ENCODE results near the gene GPR35. TPM values are rescaled to one million over a fixed set of nuclear protein-coding genes. Genes with fewer than 3 reads are reported as not detected.

The GPR35 gene
- total RNA-seq, 1 donor from 2014 or later = 0.82 TPM

DNA sequence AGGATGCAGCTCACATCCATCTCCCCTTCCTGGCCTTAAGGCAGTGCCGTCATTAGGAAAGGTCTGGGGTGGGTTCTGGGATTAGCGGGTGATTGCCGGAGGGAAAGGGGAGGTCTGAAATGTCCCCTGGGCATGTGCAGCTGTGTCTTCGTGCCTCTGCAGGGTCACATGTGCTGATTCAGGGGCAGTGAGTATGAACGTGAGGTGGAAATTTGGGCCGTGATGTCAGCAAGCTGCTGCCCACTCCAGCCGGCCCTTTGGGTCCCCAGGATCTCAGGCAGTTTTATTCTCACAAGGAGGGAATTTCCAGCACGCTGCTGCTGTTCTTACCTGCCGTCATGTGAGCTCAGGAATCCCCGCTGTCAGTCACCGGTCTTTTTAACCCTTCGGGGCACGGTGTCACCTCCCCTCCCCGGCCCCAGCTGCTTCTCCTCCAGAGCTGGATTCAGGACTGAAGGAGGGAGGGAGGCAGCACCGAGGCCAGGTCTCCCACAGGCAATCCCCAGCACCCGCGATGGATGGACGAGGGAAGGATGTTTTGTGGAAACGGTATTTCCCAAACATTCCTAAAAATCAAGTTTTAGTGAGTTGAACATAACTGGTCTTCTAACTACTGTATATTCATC lies 23.5 kb downstream of the GPR35 start:
- no peaks in the 10 kb centered on the region for H3K9me3 ChIP-seq (ENCODE audit: insufficient read depth, low read depth, low read length)
- H3K4me1 ChIP-seq (ENCODE audit: insufficient read depth, low read length) = no peaks in the 10 kb centered on the region
- no peak for DNase-seq (ENCODE audit: low read depth)
- FAIRE-seq = no peak
- H4K20me1 ChIP-seq (ENCODE audit: insufficient read depth, low read length) = no peaks in the 10 kb centered on the region
- Mint-ChIP-seq H3K4me1 (ENCODE audit: low read depth, unreplicated experiment) (no peaks in the 10 kb centered on the region), H3K4me3 (ENCODE audit: unreplicated experiment) (no peak overlapping the region), H3K36me3 (ENCODE audit: low read depth, unreplicated experiment) (no peaks in the 10 kb centered on the region), H3K27me3 (ENCODE audit: low read depth, unreplicated experiment) (peaks cover 68% of the 10 kb centered on the region), H3K9me3 (ENCODE audit: unreplicated experiment) (peaks cover 4% of the 10 kb centered on the region), H3K27ac (ENCODE audit: unreplicated experiment) (no peak overlapping the region)
- no peaks in the 10 kb centered on the region for H3K79me2 ChIP-seq (ENCODE audit: insufficient read depth, low read length)
- no peak overlapping the region for H3K4me3 ChIP-seq (ENCODE audit: insufficient read depth, low read depth, low read length)
- H2AFZ ChIP-seq (ENCODE audit: low read depth, low read length) = no peak overlapping the region
- H3K27me3 ChIP-seq (ENCODE audit: insufficient read depth, low read length) = peaks cover 40% of the 10 kb centered on the region
- no peaks in the 10 kb centered on the region for H3K36me3 ChIP-seq (ENCODE audit: insufficient read depth, low read length)
- H3K27ac ChIP-seq (ENCODE audit: low read depth, low read length) = no peak overlapping the region
- H3K4me2 ChIP-seq (ENCODE audit: low read length) = no peak overlapping the region
- TF ChIP-seq, protein P1, sequence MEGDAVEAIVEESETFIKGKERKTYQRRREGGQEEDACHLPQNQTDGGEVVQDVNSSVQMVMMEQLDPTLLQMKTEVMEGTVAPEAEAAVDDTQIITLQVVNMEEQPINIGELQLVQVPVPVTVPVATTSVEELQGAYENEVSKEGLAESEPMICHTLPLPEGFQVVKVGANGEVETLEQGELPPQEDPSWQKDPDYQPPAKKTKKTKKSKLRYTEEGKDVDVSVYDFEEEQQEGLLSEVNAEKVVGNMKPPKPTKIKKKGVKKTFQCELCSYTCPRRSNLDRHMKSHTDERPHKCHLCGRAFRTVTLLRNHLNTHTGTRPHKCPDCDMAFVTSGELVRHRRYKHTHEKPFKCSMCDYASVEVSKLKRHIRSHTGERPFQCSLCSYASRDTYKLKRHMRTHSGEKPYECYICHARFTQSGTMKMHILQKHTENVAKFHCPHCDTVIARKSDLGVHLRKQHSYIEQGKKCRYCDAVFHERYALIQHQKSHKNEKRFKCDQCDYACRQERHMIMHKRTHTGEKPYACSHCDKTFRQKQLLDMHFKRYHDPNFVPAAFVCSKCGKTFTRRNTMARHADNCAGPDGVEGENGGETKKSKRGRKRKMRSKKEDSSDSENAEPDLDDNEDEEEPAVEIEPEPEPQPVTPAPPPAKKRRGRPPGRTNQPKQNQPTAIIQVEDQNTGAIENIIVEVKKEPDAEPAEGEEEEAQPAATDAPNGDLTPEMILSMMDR (IDR thresholded peaks at IDR 0.05; ENCODE audit: insufficient read depth, low read depth, low read length) = no peak
- TF ChIP-seq EZH2 (IDR thresholded peaks at IDR 0.05; ENCODE audit: insufficient read depth, low read length) = no peak
- H3K9ac ChIP-seq (ENCODE audit: low read length) = no peak overlapping the region

DNA sequence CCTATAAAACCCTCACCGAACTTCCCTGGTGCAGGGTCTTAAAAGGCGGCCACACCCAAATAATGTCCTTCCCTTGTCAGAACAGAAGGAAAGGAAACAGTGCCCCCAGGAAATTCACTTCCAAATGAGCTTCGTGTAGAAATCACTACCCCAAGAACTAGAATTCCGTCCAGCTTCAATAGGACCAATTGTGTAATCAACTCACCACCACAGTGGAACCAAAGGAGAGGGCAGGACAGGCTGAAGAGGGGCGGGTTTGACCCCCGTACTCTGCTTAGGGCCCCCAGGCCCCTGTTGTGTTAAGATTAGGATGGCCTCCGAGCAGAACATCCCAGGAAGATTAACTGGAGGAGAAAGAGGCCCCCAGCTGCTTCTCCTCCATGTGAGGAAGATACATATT lies 24.1 kb downstream of the GPR35 start:
- no peak for FAIRE-seq
- TF ChIP-seq, protein P1 (IDR thresholded peaks at IDR 0.05; ENCODE audit: insufficient read depth, low read depth, low read length) = no peak
- TF ChIP-seq EZH2 (IDR thresholded peaks at IDR 0.05; ENCODE audit: insufficient read depth, low read length) = no peak
- H3K27me3 Mint-ChIP-seq (ENCODE audit: low read depth, unreplicated experiment) = peaks cover 64% of the 10 kb centered on the region

DNA sequence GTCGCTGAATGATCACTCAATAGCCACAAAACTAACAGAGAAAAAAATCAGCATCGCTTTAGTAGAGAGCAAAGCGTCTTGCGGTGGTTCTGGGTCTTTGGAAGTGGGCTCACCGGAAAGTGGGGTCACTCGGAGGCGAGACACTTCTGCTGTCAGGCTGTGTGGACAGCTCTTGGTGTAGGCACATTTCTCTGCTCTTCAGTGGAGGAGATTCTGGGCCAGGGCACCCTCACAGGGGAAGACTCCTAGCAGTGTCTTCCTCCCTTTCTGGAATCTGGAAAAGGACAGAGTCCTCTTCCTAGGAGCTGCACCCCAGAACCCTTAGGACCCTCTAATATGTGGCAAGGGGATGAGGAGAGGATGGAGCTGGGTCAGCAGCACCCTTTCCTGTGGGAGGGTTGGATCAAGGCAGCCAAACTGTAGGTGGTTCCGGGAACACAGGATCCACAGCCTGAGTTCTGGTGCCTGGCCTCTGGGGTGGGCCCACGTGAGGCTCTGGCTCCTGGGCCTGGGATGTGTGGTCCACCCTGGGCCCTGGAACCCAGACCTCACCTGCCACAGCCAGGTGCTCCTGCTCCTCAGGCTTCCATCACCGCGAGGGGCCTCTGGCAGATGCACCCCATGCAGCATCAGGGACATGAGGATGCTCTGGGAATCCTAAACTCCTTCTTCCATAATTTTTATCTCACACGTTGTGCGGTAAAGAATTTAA lies 25.1 kb downstream of the GPR35 start:
- Histone ChIP-seq H3K4me1 (ENCODE audit: insufficient read depth, low read length) (no peaks in the 10 kb centered on the region), H3K79me2 (ENCODE audit: insufficient read depth, low read length) (no peaks in the 10 kb centered on the region), H3K4me2 (ENCODE audit: low read length) (no peak overlapping the region), H3K27me3 (ENCODE audit: insufficient read depth, low read length) (peaks cover 42% of the 10 kb centered on the region), H3K9ac (ENCODE audit: low read length) (no peak overlapping the region), H3K36me3 (ENCODE audit: insufficient read depth, low read length) (no peaks in the 10 kb centered on the region), H2AFZ (ENCODE audit: low read depth, low read length) (no peak overlapping the region), H3K4me3 (ENCODE audit: insufficient read depth, low read depth, low read length) (no peak overlapping the region), H3K9me3 (ENCODE audit: insufficient read depth, low read depth, low read length) (no peaks in the 10 kb centered on the region), H4K20me1 (ENCODE audit: insufficient read depth, low read length) (no peaks in the 10 kb centered on the region), H3K27ac (ENCODE audit: low read depth, low read length) (no peak overlapping the region)
- Mint-ChIP-seq H3K27me3 (ENCODE audit: low read depth, unreplicated experiment) (peaks cover 70% of the 10 kb centered on the region), H3K4me1 (ENCODE audit: low read depth, unreplicated experiment) (no peaks in the 10 kb centered on the region), H3K27ac (ENCODE audit: unreplicated experiment) (no peak overlapping the region), H3K36me3 (ENCODE audit: low read depth, unreplicated experiment) (no peaks in the 10 kb centered on the region), H3K4me3 (ENCODE audit: unreplicated experiment) (no peak overlapping the region), H3K9me3 (ENCODE audit: unreplicated experiment) (peaks cover 11% of the 10 kb centered on the region)
- DNase-seq (ENCODE audit: low read depth) (no peak), FAIRE-seq (no peak)
- no peak for TF ChIP-seq EZH2 (IDR thresholded peaks at IDR 0.05; ENCODE audit: insufficient read depth, low read length)
- TF ChIP-seq, protein P1 (IDR thresholded peaks at IDR 0.05; ENCODE audit: insufficient read depth, low read depth, low read length) = no peak

More for the DNA sequence above, 24.1 kb downstream of the GPR35 start:
- no peaks in the 10 kb centered on the region for H3K4me1 ChIP-seq (ENCODE audit: insufficient read depth, low read length)
- H3K4me3 ChIP-seq (ENCODE audit: insufficient read depth, low read depth, low read length) = no peak overlapping the region
- no peaks in the 10 kb centered on the region for H3K36me3 ChIP-seq (ENCODE audit: insufficient read depth, low read length)
- Mint-ChIP-seq H3K9me3 (ENCODE audit: unreplicated experiment) (peaks cover 5% of the 10 kb centered on the region), H3K36me3 (ENCODE audit: low read depth, unreplicated experiment) (no peaks in the 10 kb centered on the region), H3K27ac (ENCODE audit: unreplicated experiment) (no peak overlapping the region), H3K4me1 (ENCODE audit: low read depth, unreplicated experiment) (no peaks in the 10 kb centered on the region), H3K4me3 (ENCODE audit: unreplicated experiment) (no peak overlapping the region)
- H3K27ac ChIP-seq (ENCODE audit: low read depth, low read length) = no peak overlapping the region
- H3K9me3 ChIP-seq (ENCODE audit: insufficient read depth, low read depth, low read length) = no peaks in the 10 kb centered on the region
- H3K79me2 ChIP-seq (ENCODE audit: insufficient read depth, low read length) = no peaks in the 10 kb centered on the region
- DNase-seq (ENCODE audit: low read depth) = no peak
- no peak overlapping the region for H3K4me2 ChIP-seq (ENCODE audit: low read length)
- no peaks in the 10 kb centered on the region for H4K20me1 ChIP-seq (ENCODE audit: insufficient read depth, low read length)
- H3K9ac ChIP-seq (ENCODE audit: low read length) = no peak overlapping the region
- H2AFZ ChIP-seq (ENCODE audit: low read depth, low read length) = no peak overlapping the region
- H3K27me3 ChIP-seq (ENCODE audit: insufficient read depth, low read length) = peaks cover 37% of the 10 kb centered on the region
